HepG2 (cell line): Measurements from ENCODE around the gene STARD10. TPM values are rescaled to one million over a fixed set of nuclear protein-coding genes. Genes with fewer than 3 reads are reported as not detected.

Experiments
- ATAC-seq: fragments of 200-7000 bp; cut with Tn5 transposase; 3 replicates; pipeline ENCODE4 v1.9.1; 2020; ENCODE audit warnings: mild to moderate bottlenecking, moderate library complexity
- BruUV-seq: library from RNA; stranded (reverse); fragments of 400-500 nt; replicated peaks from 2 replicates; lab custom pipeline; 2021; lab: Mats Ljungman, UMichigan
- CTCF ChIA-PET: fragments of 300-600 bp; formaldehyde crosslinking; extraction: SDS; loops from one replicate; lab custom pipeline; 2021; ENCODE audit warnings: low total read pairs, inconsistent platforms, low intra/inter-chr PET ratio; lab: Yijun Ruan, JAX
- POLR2A ChIA-PET: fragments of 350-600 bp; sonication (Branson Sonifier 250); formaldehyde crosslinking; loops from one replicate; lab custom pipeline; 2020; ENCODE audit warnings: antibody characterized with exemption, inconsistent platforms; lab: Yijun Ruan, JAX
- DNase-seq: peaks from one replicate; pipeline ENCODE4 v3.0.0-alpha.2; 2015; ENCODE audit warnings: low spot score
- FAIRE-seq: peaks from 3 replicates; lab custom pipeline; 2011; peaks lifted over from hg19 to GRCh38; lab: Jason Lieb, UNC
- H2AFZ ChIP-seq: one replicate; pipeline ENCODE4 v1.6.1; 2011; ENCODE audit warnings: low read length, inconsistent platforms
- H3K27ac ChIP-seq: fragments of 300-600 bp; 3 replicates; pipeline ENCODE4 v1.8.0; 2011; ENCODE audit warnings: mixed run types, mild to moderate bottlenecking, mixed read lengths, low read length, inconsistent platforms; ENCODE audit not compliant: insufficient read depth; ENCODE audit errors: extremely low read length
- H3K27me3 ChIP-seq, 2 experiments: fragments of 200-600 bp in 1 of 2; 2 replicates in 1 of 2; 3 replicates in 1 of 2; pipeline versions ENCODE4 v1.6.0 to v1.8.0; 2011; ENCODE audit warnings: low read length in 2 of 2, mild to moderate bottlenecking in 2 of 2, moderate library complexity in 2 of 2, inconsistent platforms in 1 of 2; ENCODE audit not compliant: insufficient read depth in 2 of 2, control insufficient read depth in 1 of 2
- H3K36me3 ChIP-seq, 2 experiments: fragments of 200-600 bp in 1 of 2; replicated peaks in 1 of 2; 2 replicates in 1 of 2; 3 replicates in 1 of 2; pipeline versions ENCODE4 v1.5.1 to v1.8.0; 2011; ENCODE audit warnings: low read length in 2 of 2, inconsistent platforms in 1 of 2; ENCODE audit not compliant: insufficient read depth in 2 of 2, control insufficient read depth in 1 of 2
- H3K4me1 ChIP-seq: 2 replicates; pipeline ENCODE4 v1.5.1; 2012; ENCODE audit warnings: low read length, inconsistent platforms; ENCODE audit not compliant: insufficient read depth
- H3K4me2 ChIP-seq: 2 replicates; pipeline ENCODE4 v1.6.0; 2011; ENCODE audit warnings: low read depth, low read length, inconsistent platforms
- H3K4me3 ChIP-seq, 3 experiments: fragments of 200-600 bp in 1 of 3; sonication (generic), shearing (Covaris generic) in 1 of 3; replicated peaks in 1 of 3; 2 replicates each; pipeline ENCODE4 v1.5.1; 2011 to 2016; ENCODE audit warnings: low read length in 3 of 3, inconsistent platforms in 2 of 3, low read depth in 2 of 3, mild to moderate bottlenecking in 2 of 3, control low read depth in 1 of 3, mixed read lengths in 1 of 3; ENCODE audit not compliant: insufficient read depth in 1 of 3
- H3K79me2 ChIP-seq: one replicate; pipeline ENCODE4 v1.6.1; 2011; ENCODE audit warnings: low read length, inconsistent platforms; ENCODE audit not compliant: insufficient read depth
- H3K9ac ChIP-seq: 2 replicates; pipeline ENCODE4 v1.6.0; 2011; ENCODE audit warnings: mild to moderate bottlenecking, low read depth, low read length, inconsistent platforms; ENCODE audit not compliant: insufficient read depth
- H3K9me3 ChIP-seq: 2 replicates; pipeline ENCODE4 v1.5.1; 2012; ENCODE audit warnings: mild to moderate bottlenecking, low read length
- H4K20me1 ChIP-seq: 2 replicates; pipeline ENCODE4 v1.6.0; 2011; ENCODE audit warnings: inconsistent platforms, mild to moderate bottlenecking, low read length, moderate library complexity; ENCODE audit not compliant: insufficient read depth
- NAIF1 ChIP-seq: sonication (generic); formaldehyde crosslinking; IDR thresholded peaks from 2 replicates; pipeline ENCODE4 v1.5.0; 2020; ENCODE audit warnings: mild to moderate bottlenecking, missing genetic modification reagents, borderline replicate concordance
- NR2F2 ChIP-seq: IDR thresholded peaks from 2 replicates; pipeline ENCODE4 v1.6.1; 2012; ENCODE audit warnings: low read depth, inconsistent platforms, borderline replicate concordance
- ZNF24 ChIP-seq: fragments of 450-650 bp; IDR thresholded peaks from 2 replicates; pipeline ENCODE4 v1.6.1; 2017; ENCODE audit warnings: antibody characterized with exemption, mild to moderate bottlenecking
- WGBS: methylation state at CpG from one replicate; pipeline ENCODE4 v1.1.6; 2017; ENCODE audit warnings: low lambda C conversion rate; 5-methylcytosine and 5-hydroxymethylcytosine counted together
- in situ Hi-C: cut with HindIII; loops from 2 replicates; pipeline ENCODE4 v1.10.0; 2017; ENCODE audit warnings: low pct_unique_long_range_greater_than_20kb; ENCODE audit not compliant: extremely low pct_ligation_motif_present
- intact Hi-C: fragments of 100-400 bp; cut with micrococcal nuclease; formaldehyde crosslinking; loops from one replicate; pipeline ENCODE4 v1.10.0; 2022; ENCODE audit not compliant: unreplicated experiment
- polyA plus RNA-seq, 8 experiments: library from polyadenylated mRNA; depleted of rRNA in 3 of 8; stranded (reverse) in 7 of 8; unstranded in 1 of 8; fragments of >200 nt; fragmentation: Illumina TruSeq in 4 of 8; extraction: Trizol in 4 of 8; gene quantifications; 2 replicates each; pipeline versions ENCODE4 v1.2.1 to v1.2.3, GENCODE V29; 2011 to 2016; ENCODE audit warnings: low read depth in 4 of 8, missing spikeins in 1 of 8, mixed read lengths in 1 of 8; ENCODE audit not compliant: insufficient read depth in 1 of 8
- total RNA-seq, 5 experiments: library from RNA; depleted of rRNA; stranded (reverse); fragments of >200 nt; fragmentation: Illumina TruSeq; extraction: Trizol; gene quantifications; 2 replicates each; pipeline ENCODE4 v1.2.3, GENCODE V29; 2016; ENCODE audit warnings: low read depth in 1 of 5
- TF ChIP-seq, protein P1 (sequence below): sonication (generic); formaldehyde crosslinking; IDR thresholded peaks from 2 replicates; pipeline ENCODE4 v1.9.0; 2021; ENCODE audit warnings: missing genetic modification reagents, borderline replicate concordance
- TF ChIP-seq, protein P2 (sequence below): sonication (generic); formaldehyde crosslinking; IDR thresholded peaks from 2 replicates; pipeline ENCODE4 v1.8.0; 2022; ENCODE audit warnings: low read depth, missing genetic modification reagents

STARD10 gene
- total and polyA plus RNA-seq, 2 of the 13 experiments (the other 11 are each of a cell fraction or from before 2014, with no cell fraction given) = 260 to 341 TPM

DNA sequence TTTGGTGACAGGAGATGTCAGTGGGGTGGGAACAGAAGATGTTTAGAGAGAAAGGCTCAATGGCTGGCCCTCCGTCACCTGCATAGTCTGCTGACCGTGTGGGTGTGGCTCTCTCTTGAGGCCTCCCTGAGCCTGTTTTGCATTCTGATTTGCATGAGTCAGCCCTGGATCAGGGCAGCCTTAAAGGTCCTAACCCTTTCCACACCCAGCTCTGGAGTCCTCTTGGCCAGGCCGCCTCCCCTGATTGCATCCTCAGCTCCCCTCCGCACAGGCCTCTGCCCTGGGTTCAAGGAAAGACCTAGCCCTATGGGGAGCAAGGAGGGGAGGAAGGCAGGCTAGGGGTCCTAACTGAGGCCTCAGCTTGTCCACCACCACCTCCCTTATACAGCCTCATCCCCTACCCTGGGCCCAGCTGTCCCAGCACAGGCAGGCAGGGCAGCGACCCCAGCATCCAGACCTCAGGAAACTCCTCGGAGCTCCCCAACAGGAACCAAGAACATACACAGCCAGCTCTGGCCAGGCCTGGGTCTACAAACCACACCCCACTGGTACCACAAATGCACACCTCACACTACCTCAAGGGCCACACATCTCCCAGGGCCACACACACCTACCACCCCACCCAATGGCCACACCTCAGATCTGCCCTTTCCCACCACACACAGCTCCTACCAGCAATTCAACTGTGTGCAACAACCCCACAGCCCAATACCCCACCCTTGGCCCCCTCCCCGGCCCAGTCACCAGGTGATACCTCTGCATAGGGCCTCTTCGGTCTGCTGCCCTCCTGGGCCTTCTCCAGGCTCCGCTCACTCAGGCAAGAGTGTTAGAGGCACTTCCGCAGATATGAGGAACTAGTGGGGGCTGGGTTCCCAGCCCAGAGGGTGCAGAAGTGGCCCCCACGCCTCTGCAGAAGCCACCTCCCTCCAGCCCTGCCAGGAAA lies 55.4 kb downstream of the STARD10 start:
- DNase-seq (no peak), FAIRE-seq (no peak), ATAC-seq (no peak)
- CTCF ChIA-PET = no interaction called here
- peaks cover 83% of the 10 kb centered on the region for H3K79me2 ChIP-seq
- no peaks in the 10 kb centered on the region for H3K27me3 ChIP-seq
- WGBS = 94% methylated on average over 9 of the region's 11 CpGs
- no peak overlapping the region for H3K4me3 ChIP-seq
- peaks cover 54% of the 10 kb centered on the region for H3K4me1 ChIP-seq
- no TSS peak for BruUV-seq
- intact Hi-C loops = no loop called here
- no peak overlapping the region for H3K27ac ChIP-seq
- in situ Hi-C loops = no loop called here
- no peak overlapping the region for H3K9ac ChIP-seq
- no peak for TF ChIP-seq NAIF1 (CRISPR knock-in tag)
- TF ChIP-seq, protein P1, sequence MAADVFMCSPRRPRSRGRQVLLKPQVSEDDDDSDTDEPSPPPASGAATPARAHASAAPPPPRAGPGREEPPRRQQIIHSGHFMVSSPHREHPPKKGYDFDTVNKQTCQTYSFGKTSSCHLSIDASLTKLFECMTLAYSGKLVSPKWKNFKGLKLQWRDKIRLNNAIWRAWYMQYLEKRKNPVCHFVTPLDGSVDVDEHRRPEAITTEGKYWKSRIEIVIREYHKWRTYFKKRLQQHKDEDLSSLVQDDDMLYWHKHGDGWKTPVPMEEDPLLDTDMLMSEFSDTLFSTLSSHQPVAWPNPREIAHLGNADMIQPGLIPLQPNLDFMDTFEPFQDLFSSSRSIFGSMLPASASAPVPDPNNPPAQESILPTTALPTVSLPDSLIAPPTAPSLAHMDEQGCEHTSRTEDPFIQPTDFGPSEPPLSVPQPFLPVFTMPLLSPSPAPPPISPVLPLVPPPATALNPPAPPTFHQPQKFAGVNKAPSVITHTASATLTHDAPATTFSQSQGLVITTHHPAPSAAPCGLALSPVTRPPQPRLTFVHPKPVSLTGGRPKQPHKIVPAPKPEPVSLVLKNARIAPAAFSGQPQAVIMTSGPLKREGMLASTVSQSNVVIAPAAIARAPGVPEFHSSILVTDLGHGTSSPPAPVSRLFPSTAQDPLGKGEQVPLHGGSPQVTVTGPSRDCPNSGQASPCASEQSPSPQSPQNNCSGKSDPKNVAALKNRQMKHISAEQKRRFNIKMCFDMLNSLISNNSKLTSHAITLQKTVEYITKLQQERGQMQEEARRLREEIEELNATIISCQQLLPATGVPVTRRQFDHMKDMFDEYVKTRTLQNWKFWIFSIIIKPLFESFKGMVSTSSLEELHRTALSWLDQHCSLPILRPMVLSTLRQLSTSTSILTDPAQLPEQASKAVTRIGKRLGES = no peak
- TF ChIP-seq, protein P2, sequence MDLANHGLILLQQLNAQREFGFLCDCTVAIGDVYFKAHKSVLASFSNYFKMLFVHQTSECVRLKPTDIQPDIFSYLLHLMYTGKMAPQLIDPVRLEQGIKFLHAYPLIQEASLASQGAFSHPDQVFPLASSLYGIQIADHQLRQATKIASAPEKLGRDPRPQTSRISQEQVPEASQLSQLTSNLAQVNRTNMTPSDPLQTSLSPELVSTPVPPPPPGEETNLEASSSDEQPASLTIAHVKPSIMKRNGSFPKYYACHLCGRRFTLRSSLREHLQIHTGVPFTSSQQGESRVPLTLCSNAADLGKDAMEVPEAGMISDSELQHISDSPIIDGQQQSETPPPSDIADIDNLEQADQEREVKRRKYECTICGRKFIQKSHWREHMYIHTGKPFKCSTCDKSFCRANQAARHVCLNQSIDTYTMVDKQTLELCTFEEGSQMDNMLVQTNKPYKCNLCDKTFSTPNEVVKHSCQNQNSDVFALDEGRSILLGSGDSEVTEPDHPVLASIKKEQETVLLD = no peak
- TF ChIP-seq NR2F2 = no peak
- TF ChIP-seq ZNF24 = no peak
- peaks cover 6% of the 10 kb centered on the region; the same call in 1 of the 2 replicates for H4K20me1 ChIP-seq
- no peaks in the 10 kb centered on the region for H3K9me3 ChIP-seq
- H3K4me2 ChIP-seq = no peak overlapping the region
- POLR2A ChIA-PET = interaction anchor here (1.2 kb wide), 1 partner anchor 11 kb away, joined by 3 read pairs; no protein-coding TSS in a partner anchor
- H2AFZ ChIP-seq = no peak overlapping the region
- H3K36me3 ChIP-seq = peaks cover 5 to 30% of the 10 kb centered on the region in 2 experiments; a peak in 4 of 5 replicates
